GM21423 (cell line): Measurements from ENCODE around the gene SLC25A52.
A peak's percentile ranks its signal among the peaks of the same experiment; 100 is the strongest.
"Not testable (repeated sequence)": the region's sequence is repeated elsewhere in the genome, so short reads cannot be mapped to it uniquely, and the experiment has no call there.

Experiments
- ATAC-seq: cut with Tn5 transposase; IDR thresholded peaks from one replicate; pipeline ENCODE4 v1.9.1; 2021; ENCODE audit warnings: mild to moderate bottlenecking, moderate library complexity; ENCODE audit not compliant: unreplicated experiment

Gene SLC25A52

GRCh38 chr18:31760695-31761094 lies at the start of gene SLC25A52:
SLC25A52 (minus strand) TSS chr18:31760880; CDS start chr18:31760661, 219 bp downstream.
- ATAC-seq: no peak

GRCh38 chr18:31809049-31809448 lies 48.4 kb upstream of the SLC25A52 start:
- ATAC-seq: not testable (repeated sequence)

GRCh38 chr18:31801078-31801477 lies 40.4 kb upstream of the SLC25A52 start:
- no peak for ATAC-seq

- ATAC-seq: not testable (repeated sequence)
These were observed 38.6 kb upstream of the SLC25A52 start for GRCh38 chr18:31799257-31799656.

- ATAC-seq: no peak
These were observed 37.7 kb upstream of the SLC25A52 start for GRCh38 chr18:31798399-31798798.

- no peak for ATAC-seq
These were observed 35.1 kb upstream of the SLC25A52 start for GRCh38 chr18:31795747-31796146.

GRCh38 chr18:31793531-31793930 lies 32.9 kb upstream of the SLC25A52 start:
- no peak for ATAC-seq

- ATAC-seq: no peak
These were observed 31.9 kb upstream of the SLC25A52 start for GRCh38 chr18:31792580-31792911.

GRCh38 chr18:31791817-31792579 lies 31.3 kb upstream of the SLC25A52 start:
- peak; percentile 98 for ATAC-seq

- no peak for ATAC-seq
These were observed 28.7 kb upstream of the SLC25A52 start for GRCh38 chr18:31789409-31789808.

GRCh38 chr18:31783059-31783458 lies 22.4 kb upstream of the SLC25A52 start:
- no peak for ATAC-seq

GRCh38 chr18:31778391-31778950 lies 17.8 kb upstream of the SLC25A52 start:
- ATAC-seq: no peak

GRCh38 chr18:31776093-31776492 lies 15.4 kb upstream of the SLC25A52 start:
- no peak for ATAC-seq

- peak; percentile 11 for ATAC-seq
These were observed 14.3 kb upstream of the SLC25A52 start for GRCh38 chr18:31774962-31775361.

GRCh38 chr18:31774477-31774785 lies 13.8 kb upstream of the SLC25A52 start:
- ATAC-seq: peak; percentile 79

- ATAC-seq: peak; percentile 16
These were observed 13.2 kb upstream of the SLC25A52 start for GRCh38 chr18:31773774-31774476.

- ATAC-seq: no peak
These were observed 12.0 kb upstream of the SLC25A52 start for GRCh38 chr18:31772699-31773098.

- ATAC-seq: no peak
These were observed 10.4 kb downstream of the SLC25A52 start for GRCh38 chr18:31750273-31750672.

- ATAC-seq: no peak
These were observed 14.3 kb downstream of the SLC25A52 start for GRCh38 chr18:31746396-31746795.

- no peak for ATAC-seq
These were observed 16.2 kb downstream of the SLC25A52 start for GRCh38 chr18:31744321-31745067.

GRCh38 chr18:31743600-31743999 lies 17.1 kb downstream of the SLC25A52 start:
- not testable (repeated sequence) for ATAC-seq
